Neural cell (in vitro differentiated cells): Measurements from ENCODE around the gene SPRN. TPM values are rescaled to one million over a fixed set of nuclear protein-coding genes. Genes with fewer than 3 reads are reported as not detected.

ENCODE experiments used
- polyA plus RNA-seq: library from polyadenylated mRNA; depleted of rRNA; stranded (reverse); fragments of >200 nt; gene quantifications from 2 replicates; pipeline ENCODE4 v1.2.3, GENCODE V29; 2014
- small RNA-seq, 3 experiments: library from RNA; depleted of rRNA; stranded (forward); fragments of <200 nt; gene quantifications; one replicate each; pipeline ENCODE3, GENCODE V24; 2012

SPRN gene
- polyA plus RNA-seq, 1 donor from 2014 or later = 1.1 TPM

Small RNAs within 50 kb of the gene (small RNA-seq; reads per million reads assigned to genes)
- gene AL360181.4 = 0 reads per million in 3 experiments
- gene MIR3944 = 0 to 0.10 (median 0) reads per million in 3 experiments

Other genes starting within 250 kb of the SPRN start
- gene UTF1, start 194.4 kb downstream of the SPRN start, polyA plus RNA-seq = not detected in 2 replicates
- not detected in 2 replicates for gene VENTX, start 186.8 kb downstream of the SPRN start, polyA plus RNA-seq
- 6.4 and 7.2 TPM in 2 replicates for gene ADAM8, start 147.8 kb downstream of the SPRN start, polyA plus RNA-seq
- 34.5 and 63.1 TPM in 2 replicates for gene TUBGCP2, start 115.8 kb downstream of the SPRN start, polyA plus RNA-seq
- gene ZNF511, start 115.7 kb downstream of the SPRN start, polyA plus RNA-seq = 16.8 and 17.6 TPM in 2 replicates
- gene CALY, start 87.7 kb downstream of the SPRN start, polyA plus RNA-seq = 3.7 and 6.8 TPM in 2 replicates
- gene PRAP1, start 77.3 kb downstream of the SPRN start, polyA plus RNA-seq = not detected in 2 replicates
- not detected in 2 replicates for gene FUOM, start 66.6 kb downstream of the SPRN start, polyA plus RNA-seq
- 122 and 127 TPM in 2 replicates for gene ECHS1, start 51.3 kb downstream of the SPRN start, polyA plus RNA-seq
- gene PAOX, start 45.4 kb downstream of the SPRN start, polyA plus RNA-seq = 2.2 and 3.0 TPM in 2 replicates
- gene MTG1, start 30.5 kb downstream of the SPRN start, polyA plus RNA-seq = 49.7 and 52.3 TPM in 2 replicates
- 4.3 and 6.1 TPM in 2 replicates for gene SCART1, start 29.3 kb upstream of the SPRN start, polyA plus RNA-seq
- gene CYP2E1, start 102.7 kb upstream of the SPRN start, polyA plus RNA-seq = 1.7 and 4.0 TPM in 2 replicates
- gene SYCE1, start 141.0 kb upstream of the SPRN start, polyA plus RNA-seq = not detected in 2 replicates
- gene FRG2B, start 202.2 kb upstream of the SPRN start, polyA plus RNA-seq = not detected in 2 replicates